ENCODE results near the gene CCNH.

Gene CCNH

GRCh38 chr5:87442419-87442818 is 29.7 kb upstream of the CCNH start:
- TF ChIP-seq REST (IDR thresholded peaks at IDR 0.05; ENCODE audit: insufficient read depth in 1 of 2, low read depth in 2 of 2, low read length in 2 of 2) (no peak), SIN3A (IDR thresholded peaks at IDR 0.05; ENCODE audit: borderline replicate concordance, insufficient read depth, low read length) (no peak)

DNA sequence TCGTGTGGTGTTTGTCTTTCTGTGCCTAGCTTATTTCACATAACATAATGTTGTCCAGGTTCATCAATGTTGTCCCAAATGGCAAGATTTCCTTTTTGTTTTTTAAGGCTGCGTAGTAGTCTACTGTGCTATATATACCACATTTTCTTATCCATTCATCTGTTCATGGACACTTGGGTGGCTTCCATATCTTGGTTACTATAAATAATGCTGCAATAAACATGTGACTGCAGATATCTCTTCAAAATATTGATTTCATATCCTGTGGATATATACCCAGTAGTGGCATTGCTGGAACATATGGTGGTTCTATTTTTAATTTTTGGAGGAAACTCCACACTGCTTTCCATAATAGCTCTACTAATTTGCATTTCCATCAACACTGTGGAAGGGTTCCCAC is 25.5 kb upstream of the CCNH start:
- TF ChIP-seq REST (IDR thresholded peaks at IDR 0.05; ENCODE audit: insufficient read depth in 1 of 2, low read depth in 2 of 2, low read length in 2 of 2) (no peak), FOXP2 (optimal IDR thresholded peaks at IDR 0.05; ENCODE audit: borderline replicate concordance, extremely low read depth, extremely low read length, insufficient read depth) (no peak), SIN3A (IDR thresholded peaks at IDR 0.05; ENCODE audit: borderline replicate concordance, insufficient read depth, low read length) (no peak), TAF1 (IDR thresholded peaks at IDR 0.05; ENCODE audit: borderline replicate concordance, insufficient read depth, low read length) (no peak), POLR2AphosphoS5 (IDR thresholded peaks at IDR 0.05; ENCODE audit: low read depth, low read length) (no peak)

GRCh38 chr5:87437724-87438123 is 25.0 kb upstream of the CCNH start:
- TF ChIP-seq POLR2AphosphoS5 (IDR thresholded peaks at IDR 0.05; ENCODE audit: low read depth, low read length) (no peak), SIN3A (IDR thresholded peaks at IDR 0.05; ENCODE audit: borderline replicate concordance, insufficient read depth, low read length) (no peak)

DNA sequence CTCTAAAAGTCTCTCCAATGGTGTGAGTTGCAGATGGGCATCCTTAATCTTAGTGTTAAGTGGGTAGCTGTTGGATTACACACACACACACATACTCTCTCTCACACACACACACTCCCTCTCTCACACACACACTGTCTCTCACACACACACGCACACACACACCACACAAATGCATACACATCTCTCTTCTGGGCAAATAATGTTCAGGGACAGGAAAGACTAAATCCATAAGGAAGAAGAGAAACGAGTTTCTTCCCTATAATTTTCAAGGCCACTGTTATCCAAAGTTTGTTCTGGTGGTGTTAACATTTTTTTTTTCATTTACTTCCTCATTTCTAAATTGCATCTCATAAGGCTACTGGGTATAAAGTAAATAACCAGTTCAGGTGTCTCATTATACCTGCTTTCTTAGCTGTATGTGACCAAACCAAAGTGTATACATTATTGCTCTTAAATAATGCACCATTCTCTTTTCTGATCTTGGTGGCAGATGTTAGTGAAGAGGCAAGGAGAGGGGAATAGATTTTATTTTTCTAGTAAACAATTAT is 22.5 kb upstream of the CCNH start:
- TF ChIP-seq SIN3A (IDR thresholded peaks at IDR 0.05; ENCODE audit: borderline replicate concordance, insufficient read depth, low read length), result no peak

DNA sequence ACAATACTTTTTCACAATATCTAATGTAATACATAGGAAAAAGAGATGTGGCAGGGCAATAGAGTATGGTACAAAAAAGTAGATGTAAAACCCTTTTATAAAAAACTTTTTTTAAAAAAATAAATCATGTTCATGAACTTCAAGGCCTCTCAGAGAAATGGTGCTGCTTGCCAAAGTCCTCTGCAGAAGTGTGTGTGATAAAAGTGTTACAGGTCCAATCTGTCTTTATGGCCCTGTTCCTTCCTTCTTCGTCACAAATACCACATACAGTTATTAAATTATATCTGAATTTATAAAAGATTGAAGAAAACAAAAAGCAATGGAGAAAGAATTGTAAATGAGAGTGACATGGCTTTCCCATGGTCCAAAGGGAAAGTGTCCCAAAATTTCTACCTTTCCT is 21.7 kb upstream of the CCNH start:
- TF ChIP-seq SIN3A (IDR thresholded peaks at IDR 0.05; ENCODE audit: borderline replicate concordance, insufficient read depth, low read length) (no peak), POLR2AphosphoS5 (IDR thresholded peaks at IDR 0.05; ENCODE audit: low read depth, low read length) (no peak)

- no peak for TF ChIP-seq POLR2AphosphoS5 (IDR thresholded peaks at IDR 0.05; ENCODE audit: low read depth, low read length)
These were observed 21.2 kb upstream of the CCNH start for GRCh38 chr5:87433945-87434344.

DNA sequence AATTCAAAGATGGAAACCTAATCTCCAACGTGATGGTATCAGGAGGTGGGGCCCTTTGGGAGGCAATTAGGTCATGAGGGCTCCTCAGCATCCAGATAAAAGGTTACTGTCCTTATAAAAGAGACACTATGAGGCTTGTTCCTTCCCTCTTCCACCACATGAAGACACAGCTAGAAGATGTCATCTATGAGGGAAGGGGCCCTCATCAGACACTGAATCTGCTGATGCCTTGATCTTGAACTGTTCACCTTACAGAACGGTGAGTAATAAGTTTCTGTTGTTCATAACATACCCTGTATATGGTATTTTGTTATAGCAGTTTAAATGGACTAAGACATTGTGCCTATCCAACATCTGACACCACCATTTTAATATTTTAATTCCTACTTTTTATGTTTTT is 19.7 kb upstream of the CCNH start:
- TF ChIP-seq TAF1 (IDR thresholded peaks at IDR 0.05; ENCODE audit: borderline replicate concordance, insufficient read depth, low read length), result no peak

GRCh38 chr5:87430863-87431457 is 18.2 kb upstream of the CCNH start:
- no peak for TF ChIP-seq FOXP2 (optimal IDR thresholded peaks at IDR 0.05; ENCODE audit: borderline replicate concordance, extremely low read depth, extremely low read length, insufficient read depth)
- TF ChIP-seq REST (IDR thresholded peaks at IDR 0.05; ENCODE audit: insufficient read depth in 1 of 2, low read depth in 2 of 2, low read length in 2 of 2), result no peak
- TF ChIP-seq TAF1 (IDR thresholded peaks at IDR 0.05; ENCODE audit: borderline replicate concordance, insufficient read depth, low read length), result no peak
- no peak for TF ChIP-seq POLR2AphosphoS5 (IDR thresholded peaks at IDR 0.05; ENCODE audit: low read depth, low read length)
- no peak for TF ChIP-seq SIN3A (IDR thresholded peaks at IDR 0.05; ENCODE audit: borderline replicate concordance, insufficient read depth, low read length)

Data from PFSK-1 (cell line).